DLD1 (cell line): Measurements from ENCODE around the gene SORD.
"Not testable (repeated sequence)": the region's sequence is repeated elsewhere in the genome, so short reads cannot be mapped to it uniquely, and the experiment has no call there.

ENCODE experiments used
- in situ Hi-C: cut with HindIII; loops from 2 replicates; pipeline ENCODE4 v1.10.0; 2017; ENCODE audit warnings: low sequenced_read_pairs

SORD gene

GRCh38 chr15:45023659-45024225 is 747 bp downstream of the SORD start:
- in situ Hi-C loops: no loop called here

- in situ Hi-C loops: not testable (repeated sequence)
Observed at GRCh38 chr15:45024649-45025048, 1.7 kb downstream of the SORD start.

GRCh38 chr15:45025627-45026026 is 2.6 kb downstream of the SORD start:
- in situ Hi-C loops: not testable (repeated sequence)

GRCh38 chr15:45026651-45027190 is 3.7 kb downstream of the SORD start:
- in situ Hi-C loops: no loop called here

- in situ Hi-C loops: no loop called here
Observed at GRCh38 chr15:45027220-45027619, 4.2 kb downstream of the SORD start.

GRCh38 chr15:45030743-45031142 is 7.7 kb downstream of the SORD start:
- in situ Hi-C loops: no loop called here

- in situ Hi-C loops: not testable (repeated sequence)
Observed at GRCh38 chr15:45031522-45032028, 8.6 kb downstream of the SORD start.

GRCh38 chr15:45032501-45032900 is 9.5 kb downstream of the SORD start:
- in situ Hi-C loops: not testable (repeated sequence)

- in situ Hi-C loops: not testable (repeated sequence)
Observed at GRCh38 chr15:45034087-45034486, 11.1 kb downstream of the SORD start.

GRCh38 chr15:45034600-45035375 is 11.8 kb downstream of the SORD start:
- in situ Hi-C loops: not testable (repeated sequence)

GRCh38 chr15:45036812-45037781 is 14.1 kb downstream of the SORD start:
- in situ Hi-C loops: not testable (repeated sequence)

- in situ Hi-C loops: no loop called here
Observed at GRCh38 chr15:45037936-45038335, 14.9 kb downstream of the SORD start.

- in situ Hi-C loops: not testable (repeated sequence)
Observed at GRCh38 chr15:45040396-45040795, 17.4 kb downstream of the SORD start.

GRCh38 chr15:45041538-45041937 is 18.5 kb downstream of the SORD start:
- in situ Hi-C loops: not testable (repeated sequence)

GRCh38 chr15:45042859-45043258 is 19.9 kb downstream of the SORD start:
- in situ Hi-C loops: not testable (repeated sequence)

GRCh38 chr15:45044270-45044669 is 21.3 kb downstream of the SORD start:
- in situ Hi-C loops: not testable (repeated sequence)

GRCh38 chr15:45048449-45048793 is 25.4 kb downstream of the SORD start:
- in situ Hi-C loops: not testable (repeated sequence)

- in situ Hi-C loops: no loop called here
Observed at GRCh38 chr15:45048794-45049631, 26.0 kb downstream of the SORD start.

GRCh38 chr15:45050587-45050986 is 27.6 kb downstream of the SORD start:
- in situ Hi-C loops: no loop called here

- in situ Hi-C loops: not testable (repeated sequence)
Observed at GRCh38 chr15:45052676-45053075, 29.7 kb downstream of the SORD start.
